Measurements from ENCODE around the gene STK24.

STK24 gene

DNA sequence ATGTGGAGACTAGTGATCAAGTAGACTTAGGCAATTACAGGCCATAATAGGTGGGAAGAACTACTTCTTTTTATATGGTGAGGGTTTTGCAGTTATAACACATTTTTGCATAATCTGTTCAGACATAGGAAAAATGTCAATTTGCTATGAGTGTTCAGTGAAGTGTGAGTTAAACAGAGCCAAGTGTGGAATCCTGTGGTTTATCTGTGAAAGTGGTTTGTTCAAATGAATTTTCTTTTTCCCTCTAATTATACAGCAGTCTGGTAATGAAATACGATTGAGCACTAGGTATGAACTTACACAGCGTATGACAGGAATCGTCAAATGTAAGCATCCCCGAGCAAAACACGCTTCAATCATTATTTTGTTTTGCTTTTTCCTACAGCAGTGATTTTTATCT lies 178.3 kb downstream of the STK24 start:
- no peak for DNase-seq

DNA sequence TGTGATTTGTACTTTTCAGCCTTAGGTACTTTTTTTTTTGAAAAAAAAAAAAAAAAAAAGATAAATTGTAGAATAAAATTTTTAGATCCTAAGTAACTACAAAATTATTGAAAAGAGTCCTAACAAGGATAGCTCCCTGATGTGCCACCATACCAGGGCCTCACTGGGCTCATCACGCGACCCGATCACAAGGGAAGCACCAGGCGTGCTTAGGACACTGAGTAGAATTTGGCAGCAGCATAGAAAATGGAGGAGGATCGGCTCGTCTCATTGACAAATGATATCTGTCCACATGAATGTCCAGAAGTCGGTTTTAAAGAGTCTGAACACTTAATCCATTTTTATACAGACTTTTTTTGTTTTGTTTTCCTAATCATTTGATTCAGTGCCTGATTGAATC lies 179.0 kb downstream of the STK24 start:
- DNase-seq: no peak

- no peak for DNase-seq
Measured at GRCh38 chr13:98397221-98397620, 179.7 kb downstream of the STK24 start.

DNA sequence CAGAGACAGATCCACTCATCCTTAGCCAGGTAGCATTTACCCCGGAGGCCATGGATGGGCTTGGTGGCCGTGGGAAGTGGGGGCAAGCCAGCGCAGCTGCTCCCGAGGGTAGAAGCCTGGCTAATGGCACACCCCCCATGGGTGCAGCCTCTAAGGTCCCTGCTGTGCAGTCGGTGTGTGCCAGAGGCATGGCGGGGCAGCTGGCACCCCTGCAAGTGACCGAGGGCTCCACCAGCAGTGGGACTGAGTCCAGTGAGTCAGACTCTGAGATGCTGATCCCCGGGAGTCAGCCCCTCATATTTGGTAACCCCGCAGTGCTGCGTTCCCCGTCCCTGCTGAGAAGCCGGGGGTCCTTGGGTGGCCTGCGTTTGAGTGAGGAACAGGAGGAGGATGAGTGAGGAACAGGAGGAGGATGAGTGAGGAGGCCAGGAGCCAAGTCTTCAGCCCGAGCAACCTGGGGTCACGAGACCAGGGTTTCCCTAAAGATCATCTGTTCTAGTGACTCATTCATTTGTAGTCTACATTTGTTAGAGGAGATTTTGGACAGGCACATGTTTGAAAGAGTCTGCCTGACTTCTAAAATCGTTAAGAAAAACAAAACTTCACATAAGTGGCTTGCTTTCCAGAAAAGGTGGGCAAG lies 180.7 kb downstream of the STK24 start:
- no peak for DNase-seq

Measured in DMS53 (cell line).